WTC11 (cell line): ENCODE measurements around the gene HDHD5. TPM values are rescaled to one million over a fixed set of nuclear protein-coding genes. Genes with fewer than 3 reads are reported as not detected.
A peak's percentile ranks its signal among the peaks of the same experiment; 100 is the strongest.

Experiments
- ATAC-seq: fragments of 200-7000 bp; cut with Tn5 transposase; 2 replicates; pipeline ENCODE4 v1.10.0; 2021; ENCODE audit warnings: mild to moderate bottlenecking, moderate library complexity
- CTCF ChIA-PET: fragments of 300-600 bp; sonication (Branson Sonifier 250); formaldehyde crosslinking; loops from one replicate; lab custom pipeline; 2021; ENCODE audit warnings: antibody characterized with exemption; lab: Charles Lee
- POLR2A ChIA-PET: fragments of 350-600 bp; sonication (Branson Sonifier 250); formaldehyde crosslinking; loops from one replicate; lab custom pipeline; 2021; ENCODE audit warnings: antibody characterized with exemption; lab: Charles Lee
- DNase-seq: peaks from one replicate; pipeline ENCODE4 v3.0.0; 2021; ENCODE audit warnings: low spot score
- H3K27ac Mint-ChIP-seq: 2 replicates; pipeline ENCODE4 v1.8.0; 2021; ENCODE audit warnings: mixed read lengths
- H3K27me3 Mint-ChIP-seq: 2 replicates; pipeline ENCODE4 v1.8.0; 2021; ENCODE audit warnings: low read depth, mild to moderate bottlenecking, moderate library complexity, mixed read lengths
- H3K36me3 Mint-ChIP-seq: 2 replicates; pipeline ENCODE4 v1.8.0; 2021; ENCODE audit warnings: mixed read lengths
- H3K4me1 Mint-ChIP-seq: 2 replicates; pipeline ENCODE4 v1.8.0; 2022; ENCODE audit warnings: mixed read lengths
- H3K4me3 Mint-ChIP-seq: 2 replicates; pipeline ENCODE4 v1.8.0; 2021; ENCODE audit warnings: mild to moderate bottlenecking, moderate library complexity, mixed read lengths
- H3K9me3 Mint-ChIP-seq: 2 replicates; pipeline ENCODE4 v1.8.0; 2021; ENCODE audit warnings: mixed read lengths
- CREB1 ChIP-seq: sonication (generic); formaldehyde crosslinking; IDR thresholded peaks from 2 replicates; pipeline ENCODE4 v1.8.0; 2023; ENCODE audit warnings: mild to moderate bottlenecking, missing genetic modification reagents
- ELF4 ChIP-seq: sonication (generic); formaldehyde crosslinking; IDR thresholded peaks from 2 replicates; pipeline ENCODE4 v1.8.1; 2022; ENCODE audit warnings: low read depth, mild to moderate bottlenecking, moderate library complexity, missing genetic modification reagents
- FOXJ3 ChIP-seq: sonication (generic); formaldehyde crosslinking; IDR thresholded peaks from 2 replicates; pipeline ENCODE4 v1.9.0; 2021; ENCODE audit warnings: missing genetic modification reagents, mild to moderate bottlenecking, borderline replicate concordance
- FOXP1 ChIP-seq: sonication (generic); formaldehyde crosslinking; IDR thresholded peaks from 2 replicates; pipeline ENCODE4 v1.8.0; 2022; ENCODE audit warnings: missing genetic modification reagents, mild to moderate bottlenecking, moderate library complexity, borderline replicate concordance
- HMGA2 ChIP-seq: fragments of 250-450 bp; sonication (Bioruptor Pico); IDR thresholded peaks from 2 replicates; pipeline ENCODE4 v1.4.0; 2021; ENCODE audit warnings: mild to moderate bottlenecking, moderate library complexity
- JAZF1 ChIP-seq: fragments of 250-450 bp; sonication (Bioruptor Pico); IDR thresholded peaks from 2 replicates; pipeline ENCODE4 v1.9.0; 2021; ENCODE audit warnings: moderate library complexity, mild to moderate bottlenecking, inconsistent platforms
- NR1H2 ChIP-seq: sonication (generic); formaldehyde crosslinking; IDR thresholded peaks from 2 replicates; pipeline ENCODE4 v1.9.0; 2021; ENCODE audit warnings: mild to moderate bottlenecking, moderate library complexity, missing genetic modification reagents
- PRRX2 ChIP-seq: fragments of 250-450 bp; sonication (Bioruptor Pico); IDR thresholded peaks from 2 replicates; pipeline ENCODE4 v1.8.0; 2021; ENCODE audit warnings: mild to moderate bottlenecking
- TCF7 ChIP-seq: sonication (generic); formaldehyde crosslinking; IDR thresholded peaks from 2 replicates; pipeline ENCODE4 v1.8.0; 2022; ENCODE audit warnings: mild to moderate bottlenecking, low read depth, missing genetic modification reagents, moderate library complexity
- ZNF121 ChIP-seq: sonication (generic); formaldehyde crosslinking; IDR thresholded peaks from 2 replicates; pipeline ENCODE4 v1.8.0; 2023; ENCODE audit warnings: missing genetic modification reagents
- ZNF396 ChIP-seq: fragments of 250-450 bp; sonication (Bioruptor Pico); IDR thresholded peaks from 2 replicates; pipeline ENCODE4 v1.8.0; 2021; ENCODE audit warnings: mild to moderate bottlenecking, moderate library complexity, borderline replicate concordance
- total RNA-seq: library from RNA; stranded (reverse); gene quantifications from 3 replicates; pipeline ENCODE4 v1.2.3, GENCODE V29; 2021
- TF ChIP-seq, protein P1 (sequence below): fragments of 250-450 bp; sonication (Bioruptor Pico); conservative IDR thresholded peaks from 2 replicates; pipeline ENCODE4 v1.9.0; 2021; ENCODE audit warnings: mild to moderate bottlenecking
- TF ChIP-seq, protein P2 (sequence below): sonication (generic); formaldehyde crosslinking; IDR thresholded peaks from 2 replicates; pipeline ENCODE4 v1.8.0; 2022; ENCODE audit warnings: mild to moderate bottlenecking, missing genetic modification reagents
- TF ChIP-seq, protein P3 (sequence below): sonication (generic); formaldehyde crosslinking; IDR thresholded peaks from 2 replicates; pipeline ENCODE4 v1.8.0; 2022; ENCODE audit warnings: mild to moderate bottlenecking, missing genetic modification reagents
- TF ChIP-seq, protein P4 (sequence below): sonication (generic); formaldehyde crosslinking; IDR thresholded peaks from 2 replicates; pipeline ENCODE4 v1.8.1; 2022; ENCODE audit warnings: mild to moderate bottlenecking, missing genetic modification reagents, moderate library complexity, borderline replicate concordance
- TF ChIP-seq, protein P5 (sequence below): fragments of 250-450 bp; sonication (Bioruptor Pico); IDR thresholded peaks from 2 replicates; pipeline ENCODE4 v1.8.0; 2021; ENCODE audit warnings: mild to moderate bottlenecking
- TF ChIP-seq, protein P6 (sequence below): sonication (generic); formaldehyde crosslinking; IDR thresholded peaks from 2 replicates; pipeline ENCODE4 v1.8.0; 2022; ENCODE audit warnings: missing genetic modification reagents
- TF ChIP-seq, protein P7 (sequence below): fragments of 250-450 bp; sonication (Bioruptor Pico); IDR thresholded peaks from 2 replicates; pipeline ENCODE4 v1.9.0; 2021; ENCODE audit warnings: moderate library complexity, mild to moderate bottlenecking, inconsistent platforms, borderline replicate concordance
- TF ChIP-seq, protein P8 (sequence below): sonication (generic); formaldehyde crosslinking; IDR thresholded peaks from 2 replicates; pipeline ENCODE4 v1.8.1; 2023; ENCODE audit warnings: mild to moderate bottlenecking, moderate library complexity, missing genetic modification reagents
- TF ChIP-seq, protein P9 (sequence below): sonication (generic); formaldehyde crosslinking; IDR thresholded peaks from 2 replicates; pipeline ENCODE4 v1.8.0; 2022; ENCODE audit warnings: mild to moderate bottlenecking, missing genetic modification reagents

HDHD5 gene
- total RNA-seq, 1 experiment from 2014 or later, result 84.0 TPM

DNA sequence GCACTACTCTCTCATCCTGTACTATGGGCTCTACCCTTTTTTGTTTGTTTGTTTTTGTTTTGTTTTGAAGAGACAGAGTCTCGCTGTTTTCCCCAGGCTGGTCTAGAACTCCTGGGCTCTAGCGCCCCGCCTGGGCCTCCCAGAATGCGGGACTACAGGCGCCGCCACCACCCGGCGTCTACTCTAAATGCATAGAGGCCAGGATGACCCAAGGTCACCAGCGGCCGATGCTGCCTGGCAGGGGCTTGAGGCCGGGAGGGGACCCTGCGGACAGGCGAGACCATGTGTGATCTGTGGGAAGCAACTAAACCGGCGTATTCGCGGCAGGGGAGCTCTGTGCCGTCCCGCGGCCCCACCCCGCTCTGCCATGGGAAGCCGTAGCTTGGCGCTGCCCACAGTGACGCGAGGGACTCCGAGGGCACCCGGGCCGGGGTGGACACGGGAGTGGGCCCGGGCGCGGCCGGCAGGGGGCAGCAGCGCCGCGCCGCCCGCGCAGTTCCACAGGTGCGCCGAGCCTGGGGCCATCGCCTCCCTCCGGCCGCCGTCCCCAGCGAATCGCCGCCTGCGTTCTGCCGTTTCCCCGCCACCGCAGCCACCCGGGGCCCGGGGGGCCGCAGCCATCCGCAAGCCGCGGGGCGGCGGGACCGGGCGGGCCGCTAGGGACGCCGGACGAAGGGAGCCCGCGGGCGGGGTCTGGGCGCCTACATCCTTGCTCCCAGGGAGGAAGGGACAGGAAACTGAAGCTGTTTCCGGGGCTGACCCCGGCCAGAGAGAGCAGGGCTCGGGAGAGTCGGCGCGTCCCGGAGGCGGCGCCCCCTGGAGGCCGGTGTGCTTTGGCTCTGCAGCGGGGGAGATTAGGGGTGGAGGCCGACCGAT, 12.3 kb upstream of the HDHD5 start:
- Mint-ChIP-seq H3K4me1 (peaks cover 19% of the 10 kb centered on the region), H3K4me3 (peak overlapping the region; percentile 67), H3K9me3 (peaks cover 3% of the 10 kb centered on the region; the same call in 1 of the 2 replicates), H3K27ac (peak overlapping the region; percentile 96), H3K27me3 (peaks cover 3% of the 10 kb centered on the region; the same call in 1 of the 2 replicates), H3K36me3 (no peaks in the 10 kb centered on the region)
- POLR2A ChIA-PET, result interaction anchor here (0.5 to 3.1 kb wide), 16 partner anchors 12 to 518 kb away, joined by 3 to 19 read pairs (median 3); partner anchors contain the start of genes CECR2 and HDHD5
- CTCF ChIA-PET, result interaction anchor here (0.6 to 5.6 kb wide), 129 partner anchors 10 to 614 kb away, joined by 3 to 215 read pairs (median 5); partner anchors contain the start of genes ADA2, CECR2, HDHD5 and TMEM121B
- ATAC-seq (peak; percentile 85), DNase-seq (peak; percentile 95)
- peak; percentile 78; the same call in 1 of the 2 replicates for TF ChIP-seq FOXP1
- TF ChIP-seq, protein P1, sequence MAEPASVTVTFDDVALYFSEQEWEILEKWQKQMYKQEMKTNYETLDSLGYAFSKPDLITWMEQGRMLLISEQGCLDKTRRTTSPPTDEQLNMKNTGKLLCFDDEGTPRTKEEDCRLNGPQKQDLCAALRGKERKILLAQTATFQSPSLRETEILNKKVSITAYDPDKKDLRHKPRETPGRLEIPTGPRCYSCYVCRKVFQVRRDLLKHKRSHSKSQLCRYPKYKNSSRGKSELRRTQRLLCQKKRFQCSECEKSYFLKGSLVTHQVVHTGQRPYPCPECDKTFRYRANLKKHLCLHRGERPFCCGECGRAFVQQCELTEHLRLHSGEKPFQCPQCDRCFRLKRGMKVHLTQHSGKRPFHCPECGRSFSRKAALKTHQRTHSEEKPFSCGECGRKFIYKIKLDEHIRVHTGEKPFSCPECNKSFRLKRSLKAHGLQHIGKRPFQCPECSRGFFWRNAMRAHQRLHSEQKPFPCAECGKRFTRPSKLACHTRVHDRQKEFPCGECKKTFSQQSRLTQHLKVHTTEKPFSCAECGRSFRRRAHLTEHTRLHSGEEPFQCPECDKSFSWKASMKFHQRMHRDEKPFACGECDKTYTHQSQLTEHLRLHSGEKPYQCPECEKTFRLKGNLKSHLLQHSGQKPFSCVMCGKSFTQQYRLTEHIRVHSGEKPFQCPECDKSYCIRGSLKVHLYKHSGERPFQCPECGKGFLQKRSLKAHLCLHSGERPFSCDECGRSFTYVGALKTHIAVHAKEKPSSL (CRISPR knock-in tag), result no peak
- TF ChIP-seq, protein P2, sequence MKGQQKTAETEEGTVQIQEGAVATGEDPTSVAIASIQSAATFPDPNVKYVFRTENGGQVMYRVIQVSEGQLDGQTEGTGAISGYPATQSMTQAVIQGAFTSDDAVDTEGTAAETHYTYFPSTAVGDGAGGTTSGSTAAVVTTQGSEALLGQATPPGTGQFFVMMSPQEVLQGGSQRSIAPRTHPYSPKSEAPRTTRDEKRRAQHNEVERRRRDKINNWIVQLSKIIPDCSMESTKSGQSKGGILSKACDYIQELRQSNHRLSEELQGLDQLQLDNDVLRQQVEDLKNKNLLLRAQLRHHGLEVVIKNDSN (CRISPR knock-in tag), result no peak
- TF ChIP-seq, protein P3, sequence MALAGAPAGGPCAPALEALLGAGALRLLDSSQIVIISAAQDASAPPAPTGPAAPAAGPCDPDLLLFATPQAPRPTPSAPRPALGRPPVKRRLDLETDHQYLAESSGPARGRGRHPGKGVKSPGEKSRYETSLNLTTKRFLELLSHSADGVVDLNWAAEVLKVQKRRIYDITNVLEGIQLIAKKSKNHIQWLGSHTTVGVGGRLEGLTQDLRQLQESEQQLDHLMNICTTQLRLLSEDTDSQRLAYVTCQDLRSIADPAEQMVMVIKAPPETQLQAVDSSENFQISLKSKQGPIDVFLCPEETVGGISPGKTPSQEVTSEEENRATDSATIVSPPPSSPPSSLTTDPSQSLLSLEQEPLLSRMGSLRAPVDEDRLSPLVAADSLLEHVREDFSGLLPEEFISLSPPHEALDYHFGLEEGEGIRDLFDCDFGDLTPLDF (CRISPR knock-in tag), result no peak
- TF ChIP-seq, protein P4, sequence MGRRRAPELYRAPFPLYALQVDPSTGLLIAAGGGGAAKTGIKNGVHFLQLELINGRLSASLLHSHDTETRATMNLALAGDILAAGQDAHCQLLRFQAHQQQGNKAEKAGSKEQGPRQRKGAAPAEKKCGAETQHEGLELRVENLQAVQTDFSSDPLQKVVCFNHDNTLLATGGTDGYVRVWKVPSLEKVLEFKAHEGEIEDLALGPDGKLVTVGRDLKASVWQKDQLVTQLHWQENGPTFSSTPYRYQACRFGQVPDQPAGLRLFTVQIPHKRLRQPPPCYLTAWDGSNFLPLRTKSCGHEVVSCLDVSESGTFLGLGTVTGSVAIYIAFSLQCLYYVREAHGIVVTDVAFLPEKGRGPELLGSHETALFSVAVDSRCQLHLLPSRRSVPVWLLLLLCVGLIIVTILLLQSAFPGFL (CRISPR knock-in tag), result no peak
- TF ChIP-seq, protein P5, sequence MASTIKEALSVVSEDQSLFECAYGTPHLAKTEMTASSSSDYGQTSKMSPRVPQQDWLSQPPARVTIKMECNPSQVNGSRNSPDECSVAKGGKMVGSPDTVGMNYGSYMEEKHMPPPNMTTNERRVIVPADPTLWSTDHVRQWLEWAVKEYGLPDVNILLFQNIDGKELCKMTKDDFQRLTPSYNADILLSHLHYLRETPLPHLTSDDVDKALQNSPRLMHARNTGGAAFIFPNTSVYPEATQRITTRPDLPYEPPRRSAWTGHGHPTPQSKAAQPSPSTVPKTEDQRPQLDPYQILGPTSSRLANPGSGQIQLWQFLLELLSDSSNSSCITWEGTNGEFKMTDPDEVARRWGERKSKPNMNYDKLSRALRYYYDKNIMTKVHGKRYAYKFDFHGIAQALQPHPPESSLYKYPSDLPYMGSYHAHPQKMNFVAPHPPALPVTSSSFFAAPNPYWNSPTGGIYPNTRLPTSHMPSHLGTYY (CRISPR knock-in tag), result no peak
- TF ChIP-seq ELF4, result peak; percentile 60; the same call in 1 of the 2 replicates
- TF ChIP-seq, protein P6, sequence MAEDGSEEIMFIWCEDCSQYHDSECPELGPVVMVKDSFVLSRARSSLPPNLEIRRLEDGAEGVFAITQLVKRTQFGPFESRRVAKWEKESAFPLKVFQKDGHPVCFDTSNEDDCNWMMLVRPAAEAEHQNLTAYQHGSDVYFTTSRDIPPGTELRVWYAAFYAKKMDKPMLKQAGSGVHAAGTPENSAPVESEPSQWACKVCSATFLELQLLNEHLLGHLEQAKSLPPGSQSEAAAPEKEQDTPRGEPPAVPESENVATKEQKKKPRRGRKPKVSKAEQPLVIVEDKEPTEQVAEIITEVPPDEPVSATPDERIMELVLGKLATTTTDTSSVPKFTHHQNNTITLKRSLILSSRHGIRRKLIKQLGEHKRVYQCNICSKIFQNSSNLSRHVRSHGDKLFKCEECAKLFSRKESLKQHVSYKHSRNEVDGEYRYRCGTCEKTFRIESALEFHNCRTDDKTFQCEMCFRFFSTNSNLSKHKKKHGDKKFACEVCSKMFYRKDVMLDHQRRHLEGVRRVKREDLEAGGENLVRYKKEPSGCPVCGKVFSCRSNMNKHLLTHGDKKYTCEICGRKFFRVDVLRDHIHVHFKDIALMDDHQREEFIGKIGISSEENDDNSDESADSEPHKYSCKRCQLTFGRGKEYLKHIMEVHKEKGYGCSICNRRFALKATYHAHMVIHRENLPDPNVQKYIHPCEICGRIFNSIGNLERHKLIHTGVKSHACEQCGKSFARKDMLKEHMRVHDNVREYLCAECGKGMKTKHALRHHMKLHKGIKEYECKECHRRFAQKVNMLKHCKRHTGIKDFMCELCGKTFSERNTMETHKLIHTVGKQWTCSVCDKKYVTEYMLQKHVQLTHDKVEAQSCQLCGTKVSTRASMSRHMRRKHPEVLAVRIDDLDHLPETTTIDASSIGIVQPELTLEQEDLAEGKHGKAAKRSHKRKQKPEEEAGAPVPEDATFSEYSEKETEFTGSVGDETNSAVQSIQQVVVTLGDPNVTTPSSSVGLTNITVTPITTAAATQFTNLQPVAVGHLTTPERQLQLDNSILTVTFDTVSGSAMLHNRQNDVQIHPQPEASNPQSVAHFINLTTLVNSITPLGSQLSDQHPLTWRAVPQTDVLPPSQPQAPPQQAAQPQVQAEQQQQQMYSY, result peak; percentile 36; the same call in 1 of the 2 replicates
- TF ChIP-seq, protein P7, sequence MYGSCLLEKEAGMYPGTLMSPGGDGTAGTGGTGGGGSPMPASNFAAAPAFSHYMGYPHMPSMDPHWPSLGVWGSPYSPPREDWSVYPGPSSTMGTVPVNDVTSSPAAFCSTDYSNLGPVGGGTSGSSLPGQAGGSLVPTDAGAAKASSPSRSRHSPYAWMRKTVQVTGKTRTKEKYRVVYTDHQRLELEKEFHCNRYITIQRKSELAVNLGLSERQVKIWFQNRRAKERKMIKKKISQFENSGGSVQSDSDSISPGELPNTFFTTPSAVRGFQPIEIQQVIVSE, result no peak
- no peak for TF ChIP-seq ZNF396
- no peak for TF ChIP-seq PRRX2 (CRISPR knock-in tag)
- TF ChIP-seq TCF7 (CRISPR knock-in tag), result no peak
- no peak for TF ChIP-seq FOXJ3 (CRISPR knock-in tag)
- no peak for TF ChIP-seq JAZF1 (CRISPR knock-in tag)
- TF ChIP-seq, protein P8, sequence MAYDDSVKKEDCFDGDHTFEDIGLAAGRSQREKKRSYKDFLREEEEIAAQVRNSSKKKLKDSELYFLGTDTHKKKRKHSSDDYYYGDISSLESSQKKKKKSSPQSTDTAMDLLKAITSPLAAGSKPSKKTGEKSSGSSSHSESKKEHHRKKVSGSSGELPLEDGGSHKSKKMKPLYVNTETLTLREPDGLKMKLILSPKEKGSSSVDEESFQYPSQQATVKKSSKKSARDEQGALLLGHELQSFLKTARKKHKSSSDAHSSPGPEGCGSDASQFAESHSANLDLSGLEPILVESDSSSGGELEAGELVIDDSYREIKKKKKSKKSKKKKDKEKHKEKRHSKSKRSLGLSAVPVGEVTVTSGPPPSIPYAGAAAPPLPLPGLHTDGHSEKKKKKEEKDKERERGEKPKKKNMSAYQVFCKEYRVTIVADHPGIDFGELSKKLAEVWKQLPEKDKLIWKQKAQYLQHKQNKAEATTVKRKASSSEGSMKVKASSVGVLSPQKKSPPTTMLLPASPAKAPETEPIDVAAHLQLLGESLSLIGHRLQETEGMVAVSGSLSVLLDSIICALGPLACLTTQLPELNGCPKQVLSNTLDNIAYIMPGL (CRISPR knock-in tag), result peak; percentile 77
- TF ChIP-seq HMGA2 (CRISPR knock-in tag), result no peak
- TF ChIP-seq CREB1 (CRISPR knock-in tag), result no peak
- no peak for TF ChIP-seq NR1H2 (CRISPR knock-in tag)
- TF ChIP-seq, protein P9, sequence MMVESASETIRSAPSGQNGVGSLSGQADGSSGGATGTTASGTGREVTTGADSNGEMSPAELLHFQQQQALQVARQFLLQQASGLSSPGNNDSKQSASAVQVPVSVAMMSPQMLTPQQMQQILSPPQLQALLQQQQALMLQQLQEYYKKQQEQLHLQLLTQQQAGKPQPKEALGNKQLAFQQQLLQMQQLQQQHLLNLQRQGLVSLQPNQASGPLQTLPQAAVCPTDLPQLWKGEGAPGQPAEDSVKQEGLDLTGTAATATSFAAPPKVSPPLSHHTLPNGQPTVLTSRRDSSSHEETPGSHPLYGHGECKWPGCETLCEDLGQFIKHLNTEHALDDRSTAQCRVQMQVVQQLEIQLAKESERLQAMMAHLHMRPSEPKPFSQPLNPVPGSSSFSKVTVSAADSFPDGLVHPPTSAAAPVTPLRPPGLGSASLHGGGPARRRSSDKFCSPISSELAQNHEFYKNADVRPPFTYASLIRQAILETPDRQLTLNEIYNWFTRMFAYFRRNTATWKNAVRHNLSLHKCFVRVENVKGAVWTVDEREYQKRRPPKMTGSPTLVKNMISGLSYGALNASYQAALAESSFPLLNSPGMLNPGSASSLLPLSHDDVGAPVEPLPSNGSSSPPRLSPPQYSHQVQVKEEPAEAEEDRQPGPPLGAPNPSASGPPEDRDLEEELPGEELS (CRISPR knock-in tag), result no peak; the same call in 1 of the 2 replicates
- no peak for TF ChIP-seq ZNF121 (CRISPR knock-in tag)
